SU-DHL-6 (cell line): ENCODE measurements around the gene GTF2H2C_2.
"Not testable (repeated sequence)": the region's sequence is repeated elsewhere in the genome, so short reads cannot be mapped to it uniquely, and the experiment has no call there.

Experiments
- CTCF ChIP-seq: fragments of 200-600 bp; sonication (generic); IDR thresholded peaks from one replicate; pipeline ENCODE4 v1.5.1; 2017; ENCODE audit warnings: antibody characterized with exemption, mild to moderate bottlenecking, low read length, moderate library complexity; ENCODE audit not compliant: insufficient read depth, poor library complexity, severe bottlenecking
- EZH2phosphoT487 ChIP-seq: fragments of 200-600 bp; sonication (generic), shearing (Covaris generic); conservative IDR thresholded peaks from 2 replicates; pipeline ENCODE4 v1.6.1; 2018; ENCODE audit warnings: mild to moderate bottlenecking, antibody characterized with exemption, low read length, moderate library complexity, mixed read lengths

GRCh38 chr5:70464019-70464637 lies 49.0 kb downstream of the GTF2H2C_2 start:
- TF ChIP-seq CTCF, EZH2phosphoT487: not testable (repeated sequence)
